Activated gamma-delta T cell (primary cell): ENCODE data around the gene GPC6.

Source experiments
- DNase-seq: peaks from one replicate; lab custom pipeline; 2025; lab: John Stamatoyannopoulos, UW

Gene GPC6

GRCh38 chr13:94351292-94351990, 1124.8 kb downstream of the GPC6 start:
- DNase-seq: no peak

- no peak for DNase-seq
Measured at GRCh38 chr13:94352057-94352456, 1125.5 kb downstream of the GPC6 start.

- no peak for DNase-seq
Measured at GRCh38 chr13:94353167-94353710, 1126.6 kb downstream of the GPC6 start.

- DNase-seq: no peak
Measured at GRCh38 chr13:94359875-94360274, 1133.3 kb downstream of the GPC6 start.

- no peak for DNase-seq
Measured at GRCh38 chr13:94362411-94362909, 1135.9 kb downstream of the GPC6 start.

- DNase-seq: no peak
Measured at GRCh38 chr13:94366677-94367076, 1140.1 kb downstream of the GPC6 start.

- DNase-seq: no peak
Measured at GRCh38 chr13:94369972-94370436, 1143.4 kb downstream of the GPC6 start.

- no peak for DNase-seq
Measured at GRCh38 chr13:94371855-94372254, 1145.2 kb downstream of the GPC6 start.

GRCh38 chr13:94382517-94382916, 1155.9 kb downstream of the GPC6 start:
- DNase-seq: no peak

GRCh38 chr13:94382960-94383359, 1156.4 kb downstream of the GPC6 start:
- DNase-seq: no peak

- DNase-seq: no peak
Measured at GRCh38 chr13:94384231-94384905, 1157.8 kb downstream of the GPC6 start.

- no peak for DNase-seq
Measured at GRCh38 chr13:94387047-94387446, 1160.4 kb downstream of the GPC6 start.

GRCh38 chr13:94389604-94390351, 1163.2 kb downstream of the GPC6 start:
- no peak for DNase-seq

GRCh38 chr13:94390881-94391280, 1164.3 kb downstream of the GPC6 start:
- no peak for DNase-seq

GRCh38 chr13:94394723-94395122, 1168.1 kb downstream of the GPC6 start:
- no peak for DNase-seq

- no peak for DNase-seq
Measured at GRCh38 chr13:94395860-94396259, 1169.3 kb downstream of the GPC6 start.

- no peak for DNase-seq
Measured at GRCh38 chr13:94399812-94400211, 1173.2 kb downstream of the GPC6 start.

- no peak for DNase-seq
Measured at GRCh38 chr13:94400874-94401273, 1174.3 kb downstream of the GPC6 start.

- DNase-seq: no peak
Measured at GRCh38 chr13:94408314-94409036, 1181.9 kb downstream of the GPC6 start.

- DNase-seq: no peak
Measured at GRCh38 chr13:94411747-94412146, 1185.1 kb downstream of the GPC6 start.

GRCh38 chr13:94412870-94413597, 1186.4 kb downstream of the GPC6 start:
- no peak for DNase-seq
